Measurements from ENCODE around the gene NUDT22.

Gene NUDT22

GRCh38 chr11:64208796-64209562, 17.1 kb upstream of the NUDT22 start:
- H3K27me3 Mint-ChIP-seq (ENCODE audit: low read depth, poor library complexity) = no peaks in the 10 kb centered on the region
- H3K36me3 Mint-ChIP-seq (ENCODE audit: low read depth) = peaks cover 23% of the 10 kb centered on the region
- H3K9me3 Mint-ChIP-seq = no peaks in the 10 kb centered on the region
- TF ChIP-seq CTCF (IDR thresholded peaks at IDR 0.05) = no peak
- H3K4me3 Mint-ChIP-seq = no peak overlapping the region
- peak overlapping the region; percentile 61 for H3K27ac Mint-ChIP-seq
- DNase-seq = no peak
- peaks cover 35% of the 10 kb centered on the region for H3K4me1 Mint-ChIP-seq

GRCh38 chr11:64209563-64209843, 16.6 kb upstream of the NUDT22 start:
- peaks cover 21% of the 10 kb centered on the region for H3K36me3 Mint-ChIP-seq (ENCODE audit: low read depth)
- H3K27ac Mint-ChIP-seq = peak overlapping the region; percentile 61
- H3K27me3 Mint-ChIP-seq (ENCODE audit: low read depth, poor library complexity) = no peaks in the 10 kb centered on the region
- H3K9me3 Mint-ChIP-seq = no peaks in the 10 kb centered on the region
- TF ChIP-seq CTCF (IDR thresholded peaks at IDR 0.05) = no peak
- H3K4me3 Mint-ChIP-seq = no peak overlapping the region
- DNase-seq = no peak
- peaks cover 29% of the 10 kb centered on the region for H3K4me1 Mint-ChIP-seq

- no peak for TF ChIP-seq CTCF (IDR thresholded peaks at IDR 0.05)
- H3K27me3 Mint-ChIP-seq (ENCODE audit: low read depth, poor library complexity) = peaks cover 4% of the 10 kb centered on the region
- H3K9me3 Mint-ChIP-seq = no peaks in the 10 kb centered on the region
- H3K27ac Mint-ChIP-seq = peak overlapping the region; percentile 35
- H3K4me1 Mint-ChIP-seq = peaks cover 23% of the 10 kb centered on the region
- H3K36me3 Mint-ChIP-seq (ENCODE audit: low read depth) = peaks cover 28% of the 10 kb centered on the region
- no peak for DNase-seq
- no peak overlapping the region for H3K4me3 Mint-ChIP-seq
Measured at GRCh38 chr11:64210301-64211020, 15.6 kb upstream of the NUDT22 start.

GRCh38 chr11:64211181-64211872, 14.7 kb upstream of the NUDT22 start:
- H3K36me3 Mint-ChIP-seq (ENCODE audit: low read depth) = peaks cover 30% of the 10 kb centered on the region
- no peaks in the 10 kb centered on the region for H3K9me3 Mint-ChIP-seq
- H3K27me3 Mint-ChIP-seq (ENCODE audit: low read depth, poor library complexity) = peaks cover 4% of the 10 kb centered on the region
- no peak for DNase-seq
- no peak overlapping the region for H3K4me3 Mint-ChIP-seq
- H3K4me1 Mint-ChIP-seq = peaks cover 16% of the 10 kb centered on the region
- no peak overlapping the region for H3K27ac Mint-ChIP-seq
- no peak for TF ChIP-seq CTCF (IDR thresholded peaks at IDR 0.05)

GRCh38 chr11:64216879-64217278, 9.2 kb upstream of the NUDT22 start:
- peaks cover 4% of the 10 kb centered on the region for H3K27me3 Mint-ChIP-seq (ENCODE audit: low read depth, poor library complexity)
- DNase-seq = no peak
- TF ChIP-seq CTCF (IDR thresholded peaks at IDR 0.05) = no peak

More at GRCh38 chr11:64216879-64217278, 9.2 kb upstream of the NUDT22 start:
- Mint-ChIP-seq H3K27ac (no peak overlapping the region), H3K9me3 (no peaks in the 10 kb centered on the region), H3K4me1 (peaks cover 6% of the 10 kb centered on the region), H3K4me3 (no peak overlapping the region), H3K36me3 (ENCODE audit: low read depth) (peaks cover 29% of the 10 kb centered on the region)

All from nephron progenitor cell (in vitro differentiated cells).